GM19238 (cell line): ENCODE results near the gene KCNQ1.

Experiments used
- DNase-seq: peaks from one replicate; pipeline ENCODE4 v3.0.0; 2011; ENCODE audit warnings: low spot score; ENCODE audit not compliant: insufficient read length

Gene KCNQ1

DNA sequence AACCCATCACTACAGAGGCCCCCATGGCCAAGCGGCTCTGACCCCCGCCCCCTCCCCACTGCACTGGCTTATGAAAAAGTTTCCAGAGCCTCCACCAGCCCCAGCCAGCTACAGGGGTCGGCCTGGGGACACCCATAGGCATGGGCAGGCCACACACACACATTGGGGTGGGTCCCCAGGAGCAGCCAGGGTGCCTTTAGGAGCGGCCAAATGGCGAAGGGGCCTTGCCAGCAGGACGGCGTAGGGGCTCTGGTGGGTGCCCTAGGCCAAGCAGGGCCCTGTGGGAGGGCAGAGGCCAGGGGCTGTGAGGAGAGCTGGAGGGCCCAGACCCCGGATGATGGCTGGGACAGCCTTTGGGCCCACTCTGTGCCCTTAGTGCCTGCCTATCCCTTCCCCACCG lies 34.2 kb upstream of the KCNQ1 start:
- no peak for DNase-seq

DNA sequence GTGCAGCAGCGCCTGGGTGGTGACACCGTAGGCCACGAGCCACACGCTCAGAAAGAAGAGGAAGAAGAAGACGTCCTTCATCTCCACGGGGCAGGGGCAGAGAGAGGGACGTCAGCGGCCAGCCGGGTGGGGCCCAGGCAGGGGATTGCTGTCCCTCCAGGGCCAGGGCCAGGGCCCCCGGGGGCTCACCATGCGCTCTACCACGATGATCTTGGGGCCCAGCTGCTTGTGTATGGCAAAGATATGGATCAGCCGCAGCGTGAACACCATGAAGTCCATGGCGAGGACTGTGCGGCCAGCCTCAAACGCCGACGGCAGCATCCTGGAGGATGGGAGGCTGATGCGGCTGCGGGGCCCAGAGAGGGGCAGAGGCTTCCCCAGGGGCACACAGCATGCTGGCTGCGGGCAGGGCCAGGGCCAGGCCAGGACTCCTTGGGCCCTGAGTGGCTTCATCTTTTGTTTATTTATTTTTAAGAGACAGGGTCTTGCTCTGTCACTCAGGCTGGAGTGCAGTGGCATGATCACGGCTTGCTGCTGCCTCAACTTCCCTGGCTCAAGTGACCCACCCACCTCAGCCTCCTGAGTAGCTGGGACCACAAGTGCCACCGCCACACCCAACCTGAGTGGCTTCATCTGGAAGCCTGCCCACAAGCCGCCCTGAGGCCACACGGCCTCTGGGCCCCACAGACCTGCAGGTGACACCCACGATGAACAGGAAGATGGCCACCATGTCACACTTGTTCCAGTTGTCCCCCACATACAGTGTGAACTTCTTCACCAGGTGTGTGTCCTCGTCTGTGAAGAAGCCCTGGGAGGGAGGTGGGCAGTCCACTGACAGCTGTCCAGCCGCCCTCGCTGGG lies 33.1 kb upstream of the KCNQ1 start:
- no peak for DNase-seq

DNA sequence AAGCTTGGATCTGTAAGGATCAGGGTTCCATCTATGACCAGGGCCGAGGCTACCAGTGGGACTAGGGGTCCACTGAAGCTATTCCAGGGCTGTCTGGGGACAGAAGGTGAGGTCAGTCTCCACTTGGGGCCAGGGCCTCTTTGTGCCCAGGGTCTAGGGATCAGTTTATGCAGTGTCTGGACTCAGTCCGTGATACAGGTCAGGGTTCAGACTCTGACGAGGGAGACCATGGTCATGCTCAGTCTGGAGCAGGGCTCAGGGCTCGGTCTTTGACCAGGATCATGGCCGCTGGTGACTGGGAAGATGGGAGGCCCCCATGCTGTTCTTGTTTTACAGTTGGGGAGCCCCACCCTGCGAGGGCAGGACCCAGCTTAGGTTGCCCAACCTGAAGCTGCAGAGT lies 32.5 kb upstream of the KCNQ1 start:
- DNase-seq = no peak

DNA sequence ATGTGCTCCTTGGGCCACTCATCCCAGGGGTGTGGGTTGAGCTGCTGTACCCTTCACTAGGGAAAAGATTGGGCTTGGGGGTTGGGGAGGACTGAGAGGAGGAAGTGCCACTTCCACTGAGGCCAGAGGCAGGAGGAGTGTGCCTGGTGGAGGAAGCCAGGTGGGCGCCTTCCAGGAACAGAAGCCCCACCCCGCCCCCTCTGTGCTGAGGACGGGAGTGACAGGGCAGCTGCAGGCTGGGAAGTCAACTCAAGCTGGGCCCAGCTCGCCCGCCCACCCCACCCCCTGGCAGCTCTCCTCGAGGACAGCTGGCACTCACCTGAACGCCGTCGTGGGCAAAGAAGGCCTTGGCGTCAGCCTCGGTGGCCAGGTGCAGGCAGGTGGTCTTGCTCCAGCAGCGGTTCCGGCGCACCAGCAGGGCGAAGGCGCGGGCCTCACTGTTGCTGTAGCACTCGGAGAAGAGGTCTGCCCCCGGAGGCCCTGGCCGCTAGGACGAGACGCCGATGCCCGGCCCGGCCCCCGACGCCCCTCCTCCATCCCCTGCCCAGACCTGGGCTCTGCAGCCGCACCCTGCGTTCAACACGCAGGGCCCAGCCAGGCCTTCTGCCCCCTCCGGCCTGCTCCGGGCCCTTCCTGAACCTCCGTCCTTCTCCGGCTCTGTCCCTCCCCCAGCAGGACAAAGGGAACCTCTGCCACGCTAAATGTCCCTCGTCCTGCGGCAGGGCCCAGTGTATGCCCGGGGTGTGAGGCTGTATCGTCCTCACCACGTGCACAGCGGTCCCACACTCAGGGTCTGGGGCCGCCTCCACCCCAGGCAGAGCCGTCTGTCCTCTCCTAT lies 30.8 kb upstream of the KCNQ1 start:
- DNase-seq = no peak

DNA sequence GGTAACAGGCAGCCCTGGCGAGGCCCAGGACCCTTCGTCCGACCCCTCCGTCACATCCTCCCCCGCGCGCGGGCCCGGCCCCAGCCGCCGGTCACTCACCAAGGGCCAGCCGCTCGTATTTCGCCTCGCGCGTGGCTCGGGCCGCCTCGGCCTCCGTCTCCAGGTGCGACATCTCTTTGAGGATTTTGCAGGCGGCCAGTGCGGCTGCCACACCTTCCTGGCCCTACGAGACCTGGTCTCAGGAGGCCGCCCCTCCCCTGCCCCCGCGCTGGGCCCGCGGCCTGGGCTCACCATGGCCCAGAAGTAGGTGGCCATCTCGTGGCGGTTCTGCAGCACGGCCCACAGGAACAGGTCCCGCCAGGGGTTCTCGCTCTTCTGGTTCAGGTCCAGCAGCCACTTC lies 30.2 kb upstream of the KCNQ1 start:
- no peak for DNase-seq

DNA sequence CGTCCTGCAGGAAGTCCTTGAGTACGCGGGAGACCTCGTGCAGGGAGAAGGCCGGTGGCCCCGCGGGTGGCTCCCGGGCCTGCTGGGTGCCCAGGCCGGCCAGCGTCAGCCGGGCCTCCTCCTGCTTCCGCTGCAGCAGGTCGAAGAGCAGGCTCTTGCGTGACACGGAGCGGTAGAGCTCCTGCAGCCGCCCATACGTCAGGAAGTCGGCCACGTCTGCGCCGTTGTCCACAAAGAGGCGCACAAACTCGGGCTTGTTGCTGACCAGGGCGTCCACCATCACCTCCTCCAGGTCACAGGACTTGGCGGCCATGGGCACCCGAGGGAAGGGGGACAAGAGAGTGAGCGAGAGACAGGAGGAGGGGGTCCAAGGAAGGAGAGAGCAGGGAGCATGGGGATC lies 29.6 kb upstream of the KCNQ1 start:
- DNase-seq = no peak

DNA sequence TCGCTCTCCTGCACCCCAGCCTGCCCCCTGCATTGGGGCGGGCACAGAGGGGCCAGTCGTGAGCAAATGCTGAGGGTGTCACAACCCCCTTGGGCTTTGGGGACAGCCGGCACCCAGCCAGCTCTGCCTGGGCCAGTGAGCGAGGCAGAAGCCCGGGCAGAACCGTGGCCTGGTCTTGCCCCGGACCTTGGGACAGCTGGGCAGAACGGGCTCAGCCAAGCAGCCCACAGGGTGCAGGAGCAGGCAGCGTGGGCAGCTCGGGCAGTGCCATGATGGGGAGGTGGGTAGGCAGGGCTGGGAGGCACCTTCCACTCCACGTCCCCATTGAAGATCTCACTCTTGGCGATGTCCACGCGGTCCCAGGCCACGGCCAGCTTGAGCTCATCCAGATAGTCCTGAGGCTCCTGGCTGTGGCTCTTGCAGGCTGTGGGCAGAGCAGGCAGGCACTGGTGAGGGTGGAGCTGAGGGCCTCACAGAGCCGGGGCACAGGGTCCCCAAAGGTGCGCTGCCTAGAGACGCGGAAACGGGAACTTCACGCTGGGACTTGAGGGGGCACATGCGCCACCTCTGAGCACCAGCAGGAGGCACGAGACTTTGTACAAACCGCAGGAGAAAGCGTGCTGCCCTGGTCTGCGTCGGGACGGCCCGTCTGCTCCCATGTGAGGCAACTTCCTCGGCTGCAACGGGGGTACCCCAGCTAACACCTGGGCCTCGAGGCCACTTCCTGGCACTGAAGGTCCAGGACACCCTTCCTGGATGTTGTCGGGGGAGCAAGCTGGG lies 29.0 kb upstream of the KCNQ1 start:
- no peak for DNase-seq

DNA sequence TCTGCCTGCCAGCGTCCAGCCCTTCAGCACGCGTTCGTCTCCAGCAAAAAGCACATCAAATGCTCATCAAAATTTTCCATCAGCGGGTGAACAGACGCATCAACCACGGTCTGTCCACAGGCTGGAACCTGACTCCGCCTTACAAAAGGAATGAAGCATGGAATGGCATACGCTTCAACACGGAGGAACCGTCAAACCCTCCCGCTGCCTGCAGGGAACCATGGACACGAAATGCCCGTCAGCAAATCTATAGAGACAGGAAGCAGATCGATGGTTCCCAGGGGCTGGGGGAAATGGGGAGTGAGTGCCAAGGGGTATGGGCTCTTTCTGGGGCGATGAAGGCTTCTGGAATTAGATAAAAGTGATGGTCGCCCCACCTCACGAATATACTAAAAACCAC lies 28.0 kb upstream of the KCNQ1 start:
- DNase-seq = no peak

DNA sequence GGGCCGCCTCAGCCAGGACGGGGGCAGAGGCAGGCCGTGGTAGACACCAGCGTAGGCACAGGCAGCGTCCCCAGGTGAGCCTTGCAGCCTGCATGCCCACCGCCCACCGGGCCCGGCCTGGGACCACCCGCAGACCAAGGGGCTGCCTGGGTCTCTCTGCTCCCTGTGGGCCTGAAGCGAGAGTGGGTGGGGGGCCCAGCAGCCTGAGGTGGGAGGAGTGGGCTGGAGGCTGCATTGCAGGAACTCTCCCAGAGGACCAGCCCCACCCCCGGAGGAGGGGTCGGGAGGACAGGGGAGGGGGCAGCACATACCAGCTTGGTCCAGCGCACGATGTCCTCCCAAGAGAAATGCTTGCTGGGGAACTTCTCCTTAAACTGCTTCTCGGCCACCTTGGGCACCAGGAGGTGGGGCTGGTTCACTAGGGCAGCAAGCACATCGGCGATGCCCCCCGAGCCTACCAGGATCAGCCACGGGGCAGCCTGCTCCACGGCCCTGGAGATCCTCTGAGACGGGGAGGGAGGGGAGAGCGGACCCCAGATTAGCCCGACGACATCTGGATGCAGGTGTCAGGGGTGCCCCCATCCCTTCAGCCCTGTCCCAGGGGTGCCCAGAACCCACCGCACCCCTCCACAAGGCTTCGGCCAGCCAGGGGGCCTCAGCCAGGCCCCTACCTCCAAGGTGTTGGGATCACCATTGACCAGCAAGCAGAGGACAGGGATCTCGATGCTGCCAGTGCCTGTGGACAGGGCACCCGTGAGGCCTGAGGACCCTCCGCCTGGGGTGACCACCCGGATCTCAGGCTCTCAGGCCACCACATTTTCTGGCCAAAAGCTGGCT lies 26.7 kb upstream of the KCNQ1 start:
- no peak for DNase-seq

DNA sequence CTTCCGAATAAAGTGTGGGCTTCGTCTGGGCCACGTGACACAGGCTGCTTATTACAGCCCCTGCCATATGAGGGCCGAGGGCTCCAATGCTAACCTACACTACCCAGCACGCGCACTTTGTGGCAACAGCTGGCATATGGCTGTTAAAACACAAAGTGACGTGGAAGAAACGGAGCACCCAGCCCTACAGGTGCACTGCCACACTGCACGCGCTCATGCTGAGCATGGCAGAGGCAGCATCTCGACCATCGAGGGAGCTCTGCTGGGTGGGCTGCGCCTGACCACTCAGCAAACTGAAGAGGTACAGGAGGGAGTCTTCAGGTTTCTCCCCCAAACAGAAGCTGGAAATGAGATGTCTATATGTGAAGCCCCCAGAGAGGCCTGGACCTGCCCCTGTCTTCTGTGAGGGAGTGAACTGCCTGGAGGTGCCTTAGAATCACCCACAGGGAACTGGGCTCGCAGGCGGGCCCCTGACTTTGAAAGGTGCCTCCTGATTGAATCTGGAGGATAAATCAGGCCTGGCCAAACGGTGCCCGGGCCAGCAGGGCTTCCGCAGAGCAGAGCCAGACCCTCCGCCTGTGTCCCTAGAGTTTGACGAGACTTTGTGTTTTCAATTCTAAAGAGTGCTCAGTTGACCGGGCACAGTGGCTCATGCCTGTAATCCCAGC lies 26.0 kb upstream of the KCNQ1 start:
- no peak for DNase-seq

DNA sequence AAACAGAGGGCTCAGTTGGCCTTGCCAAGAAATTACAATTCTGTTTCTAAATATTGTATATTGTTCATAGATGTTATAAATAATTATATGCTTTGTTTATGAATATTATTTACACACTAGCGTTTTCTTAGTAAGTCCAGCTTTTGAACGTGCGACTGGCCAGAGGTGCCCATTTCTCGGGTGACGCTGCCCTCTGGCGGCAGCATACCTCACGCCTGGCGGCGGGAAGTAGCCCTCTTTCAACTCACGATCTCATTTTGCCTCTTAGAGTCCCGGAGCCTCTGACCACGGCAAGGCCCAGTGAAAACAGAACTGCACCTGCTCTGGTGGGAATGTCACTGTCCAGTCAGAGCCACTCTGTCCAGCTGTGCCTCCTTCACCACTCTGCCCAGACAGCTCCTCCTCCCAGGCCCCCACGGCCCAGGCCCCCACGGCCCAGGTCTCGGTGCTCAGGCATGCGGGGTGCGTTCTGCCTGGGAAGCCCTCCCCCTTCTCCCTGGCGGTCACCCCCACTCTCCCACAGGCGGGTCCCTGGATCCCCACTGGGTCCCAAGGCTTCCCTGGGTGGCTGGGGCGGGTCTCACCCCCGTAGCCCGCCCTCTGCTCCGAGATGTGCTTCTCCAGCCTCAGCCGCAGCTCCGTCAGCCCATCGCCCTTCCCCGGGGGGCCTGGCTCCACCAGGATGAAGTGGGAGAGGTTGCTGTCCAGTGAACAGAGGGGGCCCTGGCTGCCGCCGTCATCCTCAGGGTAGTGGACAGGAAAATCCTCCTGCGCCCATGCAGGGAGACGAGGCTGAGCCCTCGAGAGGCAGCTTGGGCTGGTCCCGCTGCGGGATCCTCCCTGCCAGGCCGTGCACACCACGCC lies 24.9 kb upstream of the KCNQ1 start:
- peak; percentile 84 for DNase-seq

DNA sequence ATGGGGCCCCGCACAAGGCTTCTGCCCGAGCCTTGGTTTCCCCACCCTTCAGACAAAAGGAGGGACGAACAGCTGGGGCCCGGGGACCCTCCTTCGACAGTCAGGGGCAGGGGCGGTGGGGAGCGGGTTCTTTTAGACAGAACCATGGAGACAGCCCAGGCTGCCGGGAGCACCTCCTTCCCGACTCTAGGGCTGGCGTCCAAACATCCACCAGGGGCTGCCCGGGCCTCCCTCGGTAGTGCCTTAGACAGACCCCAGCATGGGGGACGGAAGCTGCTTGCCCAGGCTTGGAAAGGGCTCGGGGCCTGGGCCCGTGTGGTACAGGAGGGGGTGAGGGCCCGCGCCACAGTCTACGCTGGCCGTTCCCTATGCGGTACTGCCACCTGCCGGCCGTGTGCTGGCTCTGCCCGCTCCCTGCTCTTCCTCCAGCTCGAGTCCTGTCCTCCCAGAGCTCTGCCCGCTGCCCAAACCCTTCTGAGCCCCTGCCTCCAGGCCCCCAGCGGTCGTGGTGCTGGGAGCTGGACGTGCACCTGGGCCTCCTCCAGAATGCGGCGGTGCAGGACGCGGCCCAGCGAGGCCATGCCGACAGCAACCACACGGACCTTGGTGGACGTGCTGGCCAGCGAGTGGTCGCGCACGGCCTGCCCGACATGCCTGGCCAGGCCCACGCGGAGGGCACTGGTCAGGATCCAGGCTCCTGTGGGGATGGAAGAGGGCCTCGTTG lies 24.1 kb upstream of the KCNQ1 start:
- peak; percentile 96 for DNase-seq

DNA sequence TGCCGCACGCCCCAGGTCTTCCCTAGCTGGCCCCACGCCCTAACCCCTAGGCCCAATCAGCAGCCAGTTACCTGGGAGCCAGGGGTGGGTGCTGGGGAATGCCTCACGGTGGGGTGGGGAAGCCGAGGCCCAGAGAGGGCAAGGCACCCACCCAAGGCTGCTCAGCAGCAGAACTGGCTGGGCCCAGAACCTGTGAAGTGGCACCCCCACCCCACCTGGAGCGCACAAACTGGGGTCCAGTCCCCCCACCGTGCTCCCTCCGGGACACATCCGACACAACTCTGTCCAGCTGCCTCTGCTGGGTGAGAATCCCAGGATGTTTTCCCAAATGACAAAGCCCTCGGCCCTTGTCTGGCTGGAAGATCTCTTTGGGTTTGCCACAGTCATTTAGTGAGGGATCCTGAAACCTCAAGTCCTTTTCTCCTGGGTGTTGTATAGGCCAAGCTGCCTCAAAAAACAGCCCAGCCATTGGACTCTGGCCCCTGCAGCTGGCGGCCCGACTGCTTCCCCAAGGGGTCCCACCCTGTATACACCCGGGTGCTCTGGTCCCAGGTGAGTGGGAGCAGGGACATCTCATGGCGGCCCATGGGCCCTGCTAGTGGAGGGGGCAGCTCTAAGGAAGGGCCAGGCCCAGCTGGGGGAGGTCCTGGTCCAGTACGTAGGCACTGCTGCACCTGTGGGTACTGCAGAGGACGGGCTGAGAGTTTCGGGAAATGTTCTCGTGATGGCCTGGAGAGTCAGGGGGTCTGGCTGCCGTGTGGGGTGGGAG lies 23.4 kb upstream of the KCNQ1 start:
- DNase-seq = no peak

DNA sequence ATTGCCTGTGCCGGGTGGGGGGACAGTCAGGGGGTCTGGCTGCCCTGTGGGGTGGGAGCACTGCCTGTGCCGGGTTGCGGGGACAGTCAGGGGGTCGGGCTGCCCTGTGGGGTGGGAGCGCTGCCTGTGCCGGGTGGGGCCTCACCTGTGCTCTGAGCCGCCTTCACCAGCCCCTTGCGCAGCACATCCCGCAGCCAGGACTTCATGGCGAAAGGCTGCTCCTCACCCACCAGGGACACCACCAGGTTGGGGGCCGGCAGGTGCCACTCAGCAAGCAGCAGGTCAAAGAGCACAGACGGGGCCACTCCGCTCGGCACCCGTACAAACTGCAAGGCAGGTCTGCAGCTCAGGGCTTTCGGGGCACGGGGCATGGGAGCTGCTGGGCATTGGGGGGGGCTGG lies 22.8 kb upstream of the KCNQ1 start:
- DNase-seq = no peak

DNA sequence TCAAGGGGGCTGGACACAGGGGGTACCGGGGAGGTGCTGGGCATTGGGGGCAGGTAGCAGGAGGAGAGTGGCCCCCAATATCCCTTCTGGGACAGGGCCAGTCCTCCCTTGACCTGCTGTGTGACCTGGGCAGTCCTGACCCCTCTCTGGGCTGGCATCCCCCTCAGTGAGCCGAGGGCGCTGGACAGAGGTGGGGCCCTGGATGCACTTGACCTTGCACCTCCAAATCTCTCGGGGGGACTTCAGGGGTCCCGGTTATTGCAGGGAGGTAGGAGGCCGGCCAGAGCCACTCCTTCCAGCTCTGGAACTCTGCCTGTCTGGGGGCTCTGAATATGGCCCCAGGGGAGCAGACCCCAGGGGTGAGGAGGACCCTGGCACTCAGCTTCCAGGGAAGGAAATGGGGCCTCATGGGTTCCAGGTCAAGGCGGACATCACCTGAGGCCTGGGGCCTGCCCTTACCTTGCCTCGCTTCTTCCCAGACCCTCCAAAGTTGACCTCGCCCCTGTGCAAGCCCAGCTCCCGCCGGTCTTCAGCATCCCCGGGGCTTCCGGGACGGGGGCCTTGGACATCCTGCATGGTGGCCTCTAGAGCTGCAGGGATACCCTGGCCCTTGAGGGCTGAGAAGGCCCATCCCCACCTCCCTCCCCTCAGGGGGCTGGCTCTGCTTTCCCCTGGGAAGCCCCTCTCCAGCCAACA lies 22.2 kb upstream of the KCNQ1 start:
- DNase-seq = no peak

DNA sequence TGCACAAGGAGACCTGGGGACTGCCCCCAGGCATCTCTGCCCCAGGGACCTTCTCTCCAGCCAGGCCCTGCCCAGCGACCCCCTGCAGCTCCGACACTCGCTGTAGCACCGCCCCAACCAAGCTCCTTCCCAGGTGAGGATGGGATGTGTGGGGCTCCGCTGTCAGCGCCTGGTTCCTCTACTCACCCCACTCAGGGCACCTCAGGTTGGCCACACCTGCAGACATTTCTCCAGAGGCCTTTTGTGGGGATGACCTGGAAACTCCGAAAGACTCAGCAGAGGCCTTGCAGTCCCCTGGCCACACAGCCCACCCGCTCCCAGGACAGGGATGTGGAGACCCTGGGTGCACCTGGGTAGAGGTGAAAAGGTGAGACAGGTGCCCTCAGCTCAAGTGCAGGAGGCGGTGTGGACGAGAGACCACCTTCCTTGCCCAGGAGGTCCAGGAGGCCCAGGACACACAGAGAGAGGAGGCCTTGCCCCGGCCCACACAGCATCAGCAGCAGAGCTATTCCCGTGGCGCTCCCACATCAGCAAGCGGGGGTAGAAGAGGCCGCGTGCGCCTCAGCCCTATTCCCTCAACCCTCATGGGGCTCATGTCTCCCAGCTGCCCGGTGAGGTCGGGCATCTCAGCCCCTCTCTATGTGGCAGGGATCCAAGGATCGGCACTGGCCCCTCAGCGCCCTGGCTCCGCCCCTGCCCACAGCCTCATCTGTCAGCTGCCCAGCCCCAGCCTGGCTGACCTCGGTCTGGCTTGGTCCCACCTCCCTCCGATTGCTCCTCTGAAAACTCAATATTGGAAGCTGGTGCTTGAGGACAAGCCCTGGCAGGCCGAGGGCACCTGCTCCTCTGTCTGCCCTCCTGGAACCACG lies 21.4 kb upstream of the KCNQ1 start:
- DNase-seq = no peak
